GM12865 (cell line): Measurements from ENCODE around the gene ZDHHC4.

Experiments used
- DNase-seq: peaks from one replicate; pipeline ENCODE4 v3.0.0; 2010; ENCODE audit warnings: low read depth
- H3K4me3 ChIP-seq: 2 replicates; pipeline ENCODE4 v1.5.1; 2011; ENCODE audit warnings: mild to moderate bottlenecking, low read depth, low read length, control low read depth
- TF ChIP-seq, protein P1 (sequence below): IDR thresholded peaks from 2 replicates; pipeline ENCODE4 v1.5.1; 2011; ENCODE audit warnings: low read length, control low read depth, low read depth, inconsistent platforms; ENCODE audit not compliant: insufficient read depth; ENCODE audit errors: missing control alignments

The ZDHHC4 gene

DNA sequence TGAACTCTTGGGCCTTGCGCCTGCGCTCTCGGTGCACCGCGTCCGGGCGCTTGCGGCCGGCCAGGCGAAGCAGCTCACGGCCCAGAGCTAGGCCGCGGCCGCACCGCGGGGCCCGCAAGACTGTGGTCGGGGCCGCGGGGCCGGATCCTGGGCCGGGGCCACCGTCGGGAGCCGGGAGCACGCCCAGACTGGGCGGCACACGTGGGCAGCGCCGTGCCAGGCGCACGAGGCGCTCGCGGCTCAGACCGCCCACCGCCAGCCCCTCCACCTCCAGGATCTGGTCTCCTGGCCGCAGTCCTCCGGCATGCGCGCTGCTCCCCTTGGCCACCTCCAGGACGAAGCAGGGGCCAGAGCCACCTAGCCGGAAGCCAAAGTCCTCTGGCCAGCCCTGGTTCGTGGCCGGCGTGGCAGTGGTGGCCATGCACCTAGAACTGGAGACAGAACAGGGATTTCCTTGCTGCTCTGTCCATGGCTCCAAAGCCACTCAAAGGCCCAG, 26.2 kb upstream of the ZDHHC4 start, which contains the start of gene GRID2IP:
Gene GRID2IP (minus strand): TSS at position 446 of the 496 bp plus-strand sequence. CDS start 25 bp downstream, at position 421.
- DNase-seq = no peak
- no peak within 1 kb of the TSS for H3K4me3 ChIP-seq
- TF ChIP-seq, protein P1, sequence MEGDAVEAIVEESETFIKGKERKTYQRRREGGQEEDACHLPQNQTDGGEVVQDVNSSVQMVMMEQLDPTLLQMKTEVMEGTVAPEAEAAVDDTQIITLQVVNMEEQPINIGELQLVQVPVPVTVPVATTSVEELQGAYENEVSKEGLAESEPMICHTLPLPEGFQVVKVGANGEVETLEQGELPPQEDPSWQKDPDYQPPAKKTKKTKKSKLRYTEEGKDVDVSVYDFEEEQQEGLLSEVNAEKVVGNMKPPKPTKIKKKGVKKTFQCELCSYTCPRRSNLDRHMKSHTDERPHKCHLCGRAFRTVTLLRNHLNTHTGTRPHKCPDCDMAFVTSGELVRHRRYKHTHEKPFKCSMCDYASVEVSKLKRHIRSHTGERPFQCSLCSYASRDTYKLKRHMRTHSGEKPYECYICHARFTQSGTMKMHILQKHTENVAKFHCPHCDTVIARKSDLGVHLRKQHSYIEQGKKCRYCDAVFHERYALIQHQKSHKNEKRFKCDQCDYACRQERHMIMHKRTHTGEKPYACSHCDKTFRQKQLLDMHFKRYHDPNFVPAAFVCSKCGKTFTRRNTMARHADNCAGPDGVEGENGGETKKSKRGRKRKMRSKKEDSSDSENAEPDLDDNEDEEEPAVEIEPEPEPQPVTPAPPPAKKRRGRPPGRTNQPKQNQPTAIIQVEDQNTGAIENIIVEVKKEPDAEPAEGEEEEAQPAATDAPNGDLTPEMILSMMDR = no peak

- TF ChIP-seq, protein P1 = no peak
- no peak overlapping the region for H3K4me3 ChIP-seq
- DNase-seq = no peak
Observed at GRCh38 chr7:6553448-6554044, 23.7 kb upstream of the ZDHHC4 start.

GRCh38 chr7:6554848-6555247, 22.4 kb upstream of the ZDHHC4 start:
- H3K4me3 ChIP-seq = no peak overlapping the region
- TF ChIP-seq, protein P1 = no peak
- DNase-seq = no peak

DNA sequence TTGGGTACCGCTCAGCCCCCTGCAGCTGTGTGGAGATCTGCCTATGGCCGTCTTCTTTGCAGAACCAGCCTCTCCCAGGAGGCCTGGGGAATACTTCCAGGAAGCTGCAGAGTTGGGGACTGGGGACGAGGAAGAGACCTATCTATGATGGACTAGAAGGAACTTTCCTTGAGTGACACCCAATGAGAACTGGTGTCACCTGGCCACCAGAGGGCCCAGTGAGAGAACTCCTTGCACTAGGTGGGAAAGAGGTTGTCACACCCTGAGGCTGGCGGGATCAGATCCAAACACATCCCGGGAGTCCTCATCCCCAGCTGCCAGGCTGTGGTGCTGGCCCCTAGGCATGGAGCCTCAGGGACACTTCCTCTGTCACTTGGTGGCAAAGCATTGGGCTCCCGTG, 21.1 kb upstream of the ZDHHC4 start:
- H3K4me3 ChIP-seq = no peak overlapping the region
- TF ChIP-seq, protein P1 = peak; percentile 33
- no peak for DNase-seq

DNA sequence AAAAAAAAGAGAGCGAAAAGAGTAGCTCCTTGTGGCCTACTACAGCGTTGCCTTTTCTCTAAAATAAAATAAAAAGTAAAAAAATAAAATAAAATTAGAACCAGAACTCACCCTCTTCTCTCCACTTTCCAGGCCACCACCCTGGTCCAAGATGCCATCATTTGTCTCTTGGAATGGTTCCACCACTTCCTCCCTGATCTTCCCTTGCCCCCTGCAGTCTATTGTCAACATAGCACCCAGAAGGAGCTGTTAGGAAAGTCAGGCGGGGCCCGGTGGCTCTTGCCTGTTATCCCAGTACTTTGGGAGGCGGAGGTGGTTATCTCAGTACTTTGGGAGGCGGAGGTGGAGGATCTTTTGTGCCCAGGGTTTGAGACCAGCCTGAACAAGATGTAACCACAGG, 18.4 kb upstream of the ZDHHC4 start:
- TF ChIP-seq, protein P1 = peak; percentile 47
- DNase-seq = peak; percentile 47
- H3K4me3 ChIP-seq = no peak overlapping the region

DNA sequence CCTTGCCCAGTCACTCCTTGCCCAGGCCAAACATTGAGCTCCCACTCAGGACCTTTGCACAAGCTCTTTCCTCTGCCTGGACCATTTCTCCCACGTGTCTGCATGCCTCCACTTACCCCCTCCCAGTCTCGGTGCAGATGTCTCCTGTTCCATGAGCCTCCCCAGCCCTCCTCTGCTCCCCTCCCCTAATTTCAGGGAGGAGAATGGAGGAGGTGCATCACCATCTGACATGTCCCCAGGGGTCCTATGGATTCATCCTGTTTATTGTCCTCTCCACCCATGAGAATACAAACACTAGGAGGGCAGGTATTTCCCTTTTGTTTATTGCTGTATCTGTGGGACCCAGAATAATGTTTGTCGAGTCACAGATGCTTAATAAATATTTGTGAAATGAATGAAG, 17.4 kb upstream of the ZDHHC4 start:
- H3K4me3 ChIP-seq = no peak overlapping the region
- TF ChIP-seq, protein P1 = no peak
- no peak for DNase-seq

DNA sequence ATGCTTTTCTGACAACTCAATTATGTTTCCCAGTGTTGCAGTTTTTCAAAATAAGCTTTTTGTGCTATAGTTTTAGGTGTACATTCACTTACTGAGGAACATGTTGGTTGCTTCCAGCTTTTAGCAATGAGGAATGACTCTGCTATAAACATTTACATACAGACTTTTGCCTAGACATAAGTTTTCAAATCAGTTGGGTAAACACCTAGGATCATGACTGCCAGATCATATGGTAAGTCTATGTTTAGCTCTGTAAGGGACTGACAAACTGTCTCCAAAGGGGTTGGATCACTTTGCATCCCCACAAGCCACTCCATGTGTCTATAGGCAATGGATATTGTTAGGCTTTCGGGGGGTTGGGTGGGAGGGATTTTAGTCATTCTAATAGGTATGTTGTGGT, 15.1 kb upstream of the ZDHHC4 start:
- no peak for DNase-seq
- H3K4me3 ChIP-seq = no peak overlapping the region
- TF ChIP-seq, protein P1 = no peak
